NCI-H345 (cell line): Measurements from ENCODE around the gene CCDC171.
"Not testable (repeated sequence)": the region's sequence is repeated elsewhere in the genome, so short reads cannot be mapped to it uniquely, and the experiment has no call there.

Source experiments
- DNase-seq: peaks from one replicate; lab custom pipeline; 2025; lab: John Stamatoyannopoulos, UW

Gene CCDC171

GRCh38 chr9:15552636-15553527, at the start of gene CCDC171:
TSS of gene CCDC171 (plus strand) at chr9:15553043. CDS start at chr9:15564089, 11,046 bp downstream.
- DNase-seq: peak; percentile 98

GRCh38 chr9:15505921-15506320, 46.9 kb upstream of the CCDC171 start:
- DNase-seq: no peak

- DNase-seq: peak; percentile 53
Observed at GRCh38 chr9:15509931-15510788, 42.7 kb upstream of the CCDC171 start.

- DNase-seq: peak; percentile 92
Observed at GRCh38 chr9:15510789-15511575, 41.9 kb upstream of the CCDC171 start, which contains the start of gene PSIP1. TSS of gene PSIP1 (minus strand) at chr9:15510970. CDS start at chr9:15510188, 782 bp downstream.

GRCh38 chr9:15512204-15512603, 40.6 kb upstream of the CCDC171 start:
- no peak for DNase-seq

GRCh38 chr9:15512889-15513288, 40.0 kb upstream of the CCDC171 start:
- DNase-seq: peak; percentile 48

- peak; percentile 10 for DNase-seq
Observed at GRCh38 chr9:15513335-15513734, 39.5 kb upstream of the CCDC171 start.

GRCh38 chr9:15519831-15520230, 33.0 kb upstream of the CCDC171 start:
- DNase-seq: no peak

- no peak for DNase-seq
Observed at GRCh38 chr9:15521254-15521653, 31.6 kb upstream of the CCDC171 start.

GRCh38 chr9:15522130-15522755, 30.6 kb upstream of the CCDC171 start:
- DNase-seq: no peak

GRCh38 chr9:15524845-15525455, 27.9 kb upstream of the CCDC171 start:
- DNase-seq: no peak

- no peak for DNase-seq
Observed at GRCh38 chr9:15525958-15526357, 26.9 kb upstream of the CCDC171 start.

GRCh38 chr9:15527035-15527434, 25.8 kb upstream of the CCDC171 start:
- DNase-seq: not testable (repeated sequence)

GRCh38 chr9:15529566-15530324, 23.1 kb upstream of the CCDC171 start:
- no peak for DNase-seq

- DNase-seq: no peak
Observed at GRCh38 chr9:15531380-15531779, 21.5 kb upstream of the CCDC171 start.

GRCh38 chr9:15541872-15542271, 11.0 kb upstream of the CCDC171 start:
- no peak for DNase-seq

- no peak for DNase-seq
Observed at GRCh38 chr9:15542624-15543023, 10.2 kb upstream of the CCDC171 start.

GRCh38 chr9:15543047-15543813, 9.6 kb upstream of the CCDC171 start:
- no peak for DNase-seq

GRCh38 chr9:15549611-15550010, 3.2 kb upstream of the CCDC171 start:
- DNase-seq: no peak
